Stimulated activated CD4-positive, alpha-beta T cell treated with anti-CD3 and anti-CD28 coated beads, TNF-alpha, amount 100 ng/mL, for 4 hours (primary cell): ENCODE data around the gene SCG5.

Experiments used
- DNase-seq, 3 experiments: peaks; one replicate each; pipeline ENCODE4 v3.0.0-alpha.2; 2020; ENCODE audit warnings: low read depth in 3 of 3

SCG5 gene

GRCh38 chr15:32723171-32723948 is 81.8 kb downstream of the SCG5 start:
- no peak for DNase-seq

GRCh38 chr15:32729700-32730395 is 88.3 kb downstream of the SCG5 start:
- DNase-seq, result no peak

- DNase-seq, result no peak
Measured at GRCh38 chr15:32730677-32731654, 89.5 kb downstream of the SCG5 start.

- no peak for DNase-seq
Measured at GRCh38 chr15:32732574-32733157, 91.2 kb downstream of the SCG5 start.

GRCh38 chr15:32733281-32733680 is 91.8 kb downstream of the SCG5 start:
- no peak for DNase-seq

- no peak for DNase-seq
Measured at GRCh38 chr15:32735989-32736700, 94.6 kb downstream of the SCG5 start.

GRCh38 chr15:32736701-32737061 is 95.2 kb downstream of the SCG5 start:
- DNase-seq, result no peak

GRCh38 chr15:32737304-32737703 is 95.8 kb downstream of the SCG5 start:
- no peak for DNase-seq

GRCh38 chr15:32738666-32739065 is 97.2 kb downstream of the SCG5 start:
- DNase-seq, result no peak

GRCh38 chr15:32739522-32740063 is 98.1 kb downstream of the SCG5 start:
- no peak for DNase-seq

- no peak for DNase-seq
Measured at GRCh38 chr15:32743411-32744140, 102.1 kb downstream of the SCG5 start.

- DNase-seq, result no peak
Measured at GRCh38 chr15:32746116-32746857, 104.8 kb downstream of the SCG5 start.
